ENCODE results near the gene POLR2I. TPM values are rescaled to one million over a fixed set of nuclear protein-coding genes. Genes with fewer than 3 reads are reported as not detected.

The POLR2I gene
- total RNA-seq, 2 donors from 2014 or later, result 45.6 to 56.7 TPM

DNA sequence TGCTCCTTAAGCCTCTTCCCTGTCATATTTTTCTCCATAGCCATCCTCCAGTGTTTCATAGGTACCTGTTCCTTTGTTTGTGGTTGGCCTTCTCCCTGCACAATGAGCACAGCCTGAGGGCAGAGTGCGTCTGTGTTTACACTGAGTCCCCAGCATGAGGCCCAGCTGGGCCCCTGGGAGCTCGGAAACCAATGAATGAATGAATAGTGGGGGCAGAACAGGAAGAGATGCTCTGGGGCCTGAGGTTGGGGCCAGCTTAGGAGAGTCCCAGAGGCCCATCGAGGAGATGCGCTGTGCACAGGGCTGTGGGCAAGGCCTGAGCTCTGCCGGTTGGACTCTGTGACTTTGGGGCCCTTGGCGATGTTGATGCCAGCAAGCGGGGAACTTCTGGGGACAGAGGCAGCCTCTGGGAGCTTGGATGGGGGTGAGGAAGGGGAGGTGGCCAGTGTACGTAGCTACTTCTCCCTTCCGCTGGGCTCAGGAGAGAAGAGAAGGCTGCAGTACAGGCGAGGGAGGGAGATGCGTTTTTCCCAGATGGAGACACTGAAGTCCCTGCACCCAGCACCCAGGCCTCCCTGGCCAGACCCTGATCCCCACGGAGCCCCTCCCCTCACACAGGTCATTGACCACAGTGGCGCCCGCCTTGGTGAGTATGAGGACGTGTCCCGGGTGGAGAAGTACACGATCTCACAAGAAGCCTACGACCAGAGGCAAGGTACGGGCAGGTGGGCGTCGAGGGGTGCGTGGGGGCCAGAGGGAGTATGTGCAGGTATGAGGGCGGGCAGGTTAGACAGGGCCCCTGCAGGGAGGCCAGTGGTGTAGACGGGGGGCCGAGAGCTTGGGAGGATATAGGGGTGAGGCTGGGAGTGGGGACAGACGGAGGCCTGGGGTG, 5.7 kb upstream of the POLR2I start:
- H3K9me3 ChIP-seq, result no peaks in the 10 kb centered on the region
- DNase-seq (ENCODE audit: low spot score), result no peak
- no peaks in the 10 kb centered on the region for H3K27me3 ChIP-seq (replicated peaks; ENCODE audit: insufficient read depth)
- 82% methylated on average over 26 of the region's 26 CpGs for WGBS
- H3K4me3 ChIP-seq, result no peak overlapping the region
- H3K27ac ChIP-seq, result no peak overlapping the region
- no peaks in the 10 kb centered on the region for H3K4me1 ChIP-seq (replicated peaks)
- TF ChIP-seq POLR2AphosphoS5 (IDR thresholded peaks at IDR 0.05) (no peak), POLR2A (IDR thresholded peaks at IDR 0.05) (no peak)
- TF ChIP-seq, protein P1, sequence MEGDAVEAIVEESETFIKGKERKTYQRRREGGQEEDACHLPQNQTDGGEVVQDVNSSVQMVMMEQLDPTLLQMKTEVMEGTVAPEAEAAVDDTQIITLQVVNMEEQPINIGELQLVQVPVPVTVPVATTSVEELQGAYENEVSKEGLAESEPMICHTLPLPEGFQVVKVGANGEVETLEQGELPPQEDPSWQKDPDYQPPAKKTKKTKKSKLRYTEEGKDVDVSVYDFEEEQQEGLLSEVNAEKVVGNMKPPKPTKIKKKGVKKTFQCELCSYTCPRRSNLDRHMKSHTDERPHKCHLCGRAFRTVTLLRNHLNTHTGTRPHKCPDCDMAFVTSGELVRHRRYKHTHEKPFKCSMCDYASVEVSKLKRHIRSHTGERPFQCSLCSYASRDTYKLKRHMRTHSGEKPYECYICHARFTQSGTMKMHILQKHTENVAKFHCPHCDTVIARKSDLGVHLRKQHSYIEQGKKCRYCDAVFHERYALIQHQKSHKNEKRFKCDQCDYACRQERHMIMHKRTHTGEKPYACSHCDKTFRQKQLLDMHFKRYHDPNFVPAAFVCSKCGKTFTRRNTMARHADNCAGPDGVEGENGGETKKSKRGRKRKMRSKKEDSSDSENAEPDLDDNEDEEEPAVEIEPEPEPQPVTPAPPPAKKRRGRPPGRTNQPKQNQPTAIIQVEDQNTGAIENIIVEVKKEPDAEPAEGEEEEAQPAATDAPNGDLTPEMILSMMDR (IDR thresholded peaks at IDR 0.05), result no peak
- intact Hi-C loops (cut with DNase I), result no loop called here
- H3K36me3 ChIP-seq, result peaks cover 0 to 4% of the 10 kb centered on the region in 2 donors

DNA sequence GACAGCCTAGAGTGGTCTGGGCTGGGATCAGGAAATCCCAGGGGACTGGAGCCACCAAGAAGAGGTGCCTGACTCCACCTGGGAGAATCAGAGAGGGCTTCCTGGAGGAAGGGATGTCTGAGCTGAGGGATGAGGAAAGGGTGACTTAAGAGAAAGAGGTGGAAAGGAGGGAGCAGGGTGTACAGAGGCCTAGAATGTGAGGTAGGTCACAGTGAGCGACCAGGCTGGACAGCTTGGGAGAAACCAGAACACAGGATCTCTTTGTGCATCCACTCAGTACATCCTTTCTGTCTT, 1.6 kb upstream of the POLR2I start:
- no peaks in the 10 kb centered on the region for H3K9me3 ChIP-seq
- TF ChIP-seq, protein P1 (IDR thresholded peaks at IDR 0.05), result no peak
- no peak for TF ChIP-seq POLR2A (IDR thresholded peaks at IDR 0.05)
- TF ChIP-seq POLR2AphosphoS5 (IDR thresholded peaks at IDR 0.05), result no peak
- DNase-seq (ENCODE audit: low spot score), result no peak
- 95% methylated on average over 1 of the region's 1 CpG for WGBS
- intact Hi-C loops (cut with DNase I), result no loop called here
- no peaks in the 10 kb centered on the region for H3K27me3 ChIP-seq (replicated peaks; ENCODE audit: insufficient read depth)
- peak overlapping the region in 1 of 2 donors; percentile 70 for H3K4me3 ChIP-seq
- H3K4me1 ChIP-seq (replicated peaks), result peaks cover 4% of the 10 kb centered on the region
- H3K36me3 ChIP-seq, result no peaks in the 10 kb centered on the region
- H3K27ac ChIP-seq, result no peak overlapping the region

DNA sequence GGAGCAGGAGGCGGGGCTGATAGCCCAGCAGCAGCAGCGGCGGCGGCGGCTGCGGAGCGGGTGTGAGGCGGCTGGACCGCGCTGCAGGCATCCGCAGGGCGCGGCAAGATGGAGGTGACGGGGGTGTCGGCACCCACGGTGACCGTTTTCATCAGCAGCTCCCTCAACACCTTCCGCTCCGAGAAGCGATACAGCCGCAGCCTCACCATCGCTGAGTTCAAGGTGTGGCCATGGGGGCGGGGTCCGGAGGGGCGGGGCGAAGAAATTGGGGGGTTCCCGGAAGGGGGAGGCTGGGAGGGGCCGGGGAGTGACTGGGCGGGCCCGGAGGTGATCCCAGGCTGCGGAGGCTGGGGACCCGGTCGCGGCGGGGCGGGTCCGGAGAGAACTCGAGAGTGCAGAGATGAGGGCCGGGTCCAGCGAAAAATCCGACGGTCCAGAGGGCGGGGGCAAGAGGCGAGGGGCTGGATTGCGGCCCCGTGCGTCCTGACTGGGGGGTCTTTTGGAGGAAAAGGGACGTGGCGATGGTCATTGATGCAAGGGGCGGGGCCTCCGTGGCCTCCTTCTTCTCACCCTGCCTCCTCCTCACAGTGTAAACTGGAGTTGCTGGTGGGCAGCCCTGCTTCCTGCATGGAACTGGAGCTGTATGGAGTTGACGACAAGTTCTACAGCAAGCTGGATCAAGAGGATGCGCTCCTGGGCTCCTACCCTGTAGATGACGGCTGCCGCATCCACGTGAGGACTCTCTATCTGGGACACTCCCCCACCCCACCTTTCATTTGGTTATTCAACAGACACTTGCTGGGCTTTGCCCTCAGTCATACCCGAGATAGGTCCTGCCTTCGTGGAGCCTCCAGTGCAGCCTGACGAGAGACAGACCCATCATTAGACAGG, 1.0 kb upstream of the POLR2I start, which contains the start of gene TBCB:
Gene TBCB (plus strand): TSS at position 16 of the 891 bp plus-strand sequence. CDS start 93 bp downstream, at position 109.
- Histone ChIP-seq H3K4me1 (replicated peaks) (peaks cover 4% of the 10 kb centered on the region), H3K36me3 (no peaks in the 10 kb centered on the region)

DNA sequence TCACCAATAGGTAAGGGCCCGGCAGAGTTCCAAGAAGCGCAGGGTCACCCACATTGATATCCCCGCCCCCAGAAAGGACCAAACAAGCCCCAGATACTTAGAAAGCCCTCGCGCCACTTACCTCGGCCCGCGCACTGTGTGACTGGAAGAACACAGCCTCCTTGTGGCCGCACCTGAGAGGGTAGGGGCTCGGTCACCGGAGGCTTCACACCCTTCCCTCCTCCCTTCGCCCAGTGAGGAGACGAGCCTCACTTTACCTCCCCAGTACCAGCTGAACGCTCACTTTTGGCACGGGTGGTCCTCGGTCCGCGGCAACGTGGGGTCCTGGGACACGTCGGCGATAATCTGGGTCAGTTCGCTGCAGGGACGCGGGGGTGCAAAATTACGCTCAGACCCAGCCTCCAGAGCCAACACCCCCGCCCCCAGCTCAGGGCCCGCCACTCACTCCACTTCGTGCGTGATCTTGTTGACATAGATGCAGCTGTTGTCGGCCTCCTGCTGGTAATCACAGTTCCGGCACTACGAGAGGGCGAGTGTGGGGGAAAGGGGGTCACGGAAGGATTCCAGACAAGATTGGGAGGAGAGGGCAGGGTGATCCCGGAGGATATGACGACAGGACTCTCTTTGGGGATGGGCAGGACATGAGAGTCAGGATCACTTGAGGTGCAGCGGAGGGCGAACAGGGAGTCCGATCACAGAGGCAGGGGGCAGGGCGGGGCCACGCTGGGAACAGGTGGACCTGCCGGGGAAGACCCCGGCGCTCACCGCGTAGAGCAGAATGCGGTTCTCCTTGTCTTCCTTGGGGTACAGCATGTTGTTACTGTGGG, 568 bp downstream of the POLR2I start:
- WGBS, result 6% methylated on average over 44 of the region's 48 CpGs
- Histone ChIP-seq H3K9me3 (no peaks in the 10 kb centered on the region), H3K36me3 (no peaks in the 10 kb centered on the region), H3K27ac (peak overlapping the region; percentile 86 to 87), H3K4me3 (peak overlapping the region; percentile 43 to 70), H3K4me1 (replicated peaks) (peaks cover 4% of the 10 kb centered on the region), H3K27me3 (replicated peaks; ENCODE audit: insufficient read depth) (no peaks in the 10 kb centered on the region)
- DNase-seq (ENCODE audit: low spot score), result peak; percentile 13
- intact Hi-C loops (cut with DNase I), result loop anchor here (1.0 kb wide), 1 partner anchor 60 kb away; the partner anchor contains the start of genes THAP8 and WDR62
- TF ChIP-seq, protein P1 (IDR thresholded peaks at IDR 0.05), result peak in 1 of 4 experiments; percentile 14
- TF ChIP-seq POLR2AphosphoS5 (IDR thresholded peaks at IDR 0.05), result no peak
- TF ChIP-seq POLR2A (IDR thresholded peaks at IDR 0.05), result no peak

More for the DNA sequence above, 1.0 kb upstream of the POLR2I start, which contains the start of gene TBCB:
- Histone ChIP-seq H3K9me3 (no peaks in the 10 kb centered on the region), H3K4me3 (peak within 1 kb of the TSS; percentile 43 to 70), H3K27me3 (replicated peaks; ENCODE audit: insufficient read depth) (no peaks in the 10 kb centered on the region), H3K27ac (peak within 1 kb of the TSS; percentile 86 to 87)
- intact Hi-C loops (cut with DNase I), result no loop called here
- DNase-seq (ENCODE audit: low spot score), result peak; percentile 77
- peak; percentile 40 for TF ChIP-seq POLR2A (IDR thresholded peaks at IDR 0.05)
- TF ChIP-seq, protein P1 (IDR thresholded peaks at IDR 0.05), result peak in 1 of 4 experiments; percentile 1
- TF ChIP-seq POLR2AphosphoS5 (IDR thresholded peaks at IDR 0.05), result no peak
- 3% methylated on average over 59 of the region's 59 CpGs for WGBS

Measured in prostate gland (tissue), 2 donors.